ENCODE data around the gene PTMA.

The PTMA gene

DNA sequence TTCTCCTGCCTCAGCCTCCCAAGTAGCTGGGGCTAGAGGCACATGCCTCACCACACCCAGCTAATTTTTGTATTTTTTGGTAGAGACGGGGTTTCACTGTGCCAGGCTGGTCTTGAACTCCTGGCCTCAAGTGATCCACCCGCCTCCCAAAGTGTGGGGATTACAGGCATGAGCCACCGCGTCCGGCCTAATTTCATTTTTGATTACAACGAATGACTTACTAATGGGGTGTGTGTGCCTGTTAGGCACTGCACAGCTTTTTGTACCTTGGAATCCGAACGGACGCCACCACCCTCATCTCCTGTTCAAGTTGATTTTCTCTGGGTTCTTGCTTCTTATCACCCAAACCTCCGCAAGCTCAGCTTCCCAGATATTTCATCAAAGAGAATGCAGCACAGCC lies 17.2 kb downstream of the PTMA start:
- Histone ChIP-seq H3K27me3 (no peaks in the 10 kb centered on the region), H3K4me3 (ENCODE audit: low read depth in 1 of 2, low read length in 1 of 2) (no peak overlapping the region), H3K9me3 (no peaks in the 10 kb centered on the region), H3K4me1 (ENCODE audit: control insufficient read depth in 1 of 2, insufficient read depth in 1 of 2, low read depth in 1 of 2, low read length in 1 of 2) (no peaks in the 10 kb centered on the region), H3K36me3 (no peaks in the 10 kb centered on the region), H3K27ac (no peak overlapping the region)
- TF ChIP-seq, protein P1, sequence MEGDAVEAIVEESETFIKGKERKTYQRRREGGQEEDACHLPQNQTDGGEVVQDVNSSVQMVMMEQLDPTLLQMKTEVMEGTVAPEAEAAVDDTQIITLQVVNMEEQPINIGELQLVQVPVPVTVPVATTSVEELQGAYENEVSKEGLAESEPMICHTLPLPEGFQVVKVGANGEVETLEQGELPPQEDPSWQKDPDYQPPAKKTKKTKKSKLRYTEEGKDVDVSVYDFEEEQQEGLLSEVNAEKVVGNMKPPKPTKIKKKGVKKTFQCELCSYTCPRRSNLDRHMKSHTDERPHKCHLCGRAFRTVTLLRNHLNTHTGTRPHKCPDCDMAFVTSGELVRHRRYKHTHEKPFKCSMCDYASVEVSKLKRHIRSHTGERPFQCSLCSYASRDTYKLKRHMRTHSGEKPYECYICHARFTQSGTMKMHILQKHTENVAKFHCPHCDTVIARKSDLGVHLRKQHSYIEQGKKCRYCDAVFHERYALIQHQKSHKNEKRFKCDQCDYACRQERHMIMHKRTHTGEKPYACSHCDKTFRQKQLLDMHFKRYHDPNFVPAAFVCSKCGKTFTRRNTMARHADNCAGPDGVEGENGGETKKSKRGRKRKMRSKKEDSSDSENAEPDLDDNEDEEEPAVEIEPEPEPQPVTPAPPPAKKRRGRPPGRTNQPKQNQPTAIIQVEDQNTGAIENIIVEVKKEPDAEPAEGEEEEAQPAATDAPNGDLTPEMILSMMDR (IDR thresholded peaks at IDR 0.05): no peak

DNA sequence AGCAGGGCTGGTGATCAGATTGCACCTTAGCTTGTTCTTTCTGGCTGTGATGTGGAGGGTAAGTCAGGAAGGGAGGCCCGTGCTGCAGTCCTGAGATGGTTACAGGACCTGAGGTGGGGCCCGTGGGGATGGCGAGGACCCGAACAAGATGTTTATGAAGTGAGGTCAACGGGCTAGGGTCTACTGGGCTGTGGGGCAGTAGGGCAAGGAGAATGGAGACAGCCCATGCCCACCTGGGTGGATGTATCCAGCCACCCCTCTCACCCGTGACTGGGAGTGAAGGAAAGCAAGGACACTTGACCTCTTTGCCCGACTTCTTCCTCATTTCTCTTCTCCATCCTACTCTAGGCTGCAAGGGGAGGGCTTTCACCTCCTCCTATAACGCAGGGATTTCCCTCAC lies 18.0 kb downstream of the PTMA start:
- H3K36me3 ChIP-seq: no peaks in the 10 kb centered on the region
- no peaks in the 10 kb centered on the region for H3K4me1 ChIP-seq (ENCODE audit: control insufficient read depth in 1 of 2, insufficient read depth in 1 of 2, low read depth in 1 of 2, low read length in 1 of 2)
- H3K9me3 ChIP-seq: no peaks in the 10 kb centered on the region
- H3K4me3 ChIP-seq (ENCODE audit: low read depth in 1 of 2, low read length in 1 of 2): no peak overlapping the region
- no peak overlapping the region for H3K27ac ChIP-seq
- H3K27me3 ChIP-seq: no peaks in the 10 kb centered on the region
- TF ChIP-seq, protein P1 (IDR thresholded peaks at IDR 0.05): no peak

DNA sequence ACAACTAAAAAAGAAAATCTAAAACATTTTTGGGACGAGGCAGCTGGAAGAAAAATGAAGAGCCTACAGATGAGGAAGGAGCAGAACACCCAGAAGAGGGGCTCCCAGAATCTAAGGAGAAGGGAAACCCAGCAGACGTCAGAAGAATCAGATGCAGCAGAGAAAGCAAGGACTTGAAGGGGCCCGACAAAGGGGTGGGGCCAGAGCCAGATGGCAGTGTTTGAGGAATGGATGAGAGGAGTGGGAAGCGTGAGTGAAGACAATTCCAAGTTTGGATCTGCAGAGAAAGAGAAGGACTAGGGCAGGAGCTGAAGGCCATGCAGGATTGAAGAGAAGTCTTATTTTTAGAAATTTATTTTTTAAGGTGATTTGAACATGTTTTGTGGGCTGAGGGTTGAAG lies 19.3 kb downstream of the PTMA start:
- Histone ChIP-seq H3K9me3 (no peaks in the 10 kb centered on the region), H3K27ac (no peak overlapping the region), H3K27me3 (no peaks in the 10 kb centered on the region), H3K4me1 (ENCODE audit: control insufficient read depth in 1 of 2, insufficient read depth in 1 of 2, low read depth in 1 of 2, low read length in 1 of 2) (no peaks in the 10 kb centered on the region), H3K4me3 (ENCODE audit: low read depth in 1 of 2, low read length in 1 of 2) (no peak overlapping the region), H3K36me3 (peaks cover 6% of the 10 kb centered on the region)
- TF ChIP-seq, protein P1 (IDR thresholded peaks at IDR 0.05): no peak

DNA sequence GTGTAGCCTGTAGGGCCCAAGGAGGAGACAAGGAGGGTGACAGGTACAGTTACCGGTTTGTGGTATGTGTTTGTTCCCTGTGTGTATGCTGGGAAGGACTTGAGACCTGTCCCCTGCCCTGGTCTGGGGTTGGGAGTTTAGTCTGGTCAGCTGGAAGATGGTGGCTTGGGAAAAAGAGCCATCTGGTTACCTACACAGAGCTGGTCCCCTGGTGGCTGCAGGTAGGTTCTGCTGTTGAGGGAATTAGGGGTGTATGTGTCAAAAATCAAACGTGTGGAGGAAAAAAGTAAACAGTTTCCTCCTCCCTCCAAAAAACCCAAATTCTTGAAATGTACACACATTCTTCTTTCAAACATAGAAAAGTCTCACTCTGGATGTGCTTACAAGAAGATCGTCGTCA lies 24.3 kb downstream of the PTMA start:
- H3K27me3 ChIP-seq: no peaks in the 10 kb centered on the region
- TF ChIP-seq, protein P1 (IDR thresholded peaks at IDR 0.05): no peak
- H3K4me3 ChIP-seq (ENCODE audit: low read depth in 1 of 2, low read length in 1 of 2): no peak overlapping the region
- H3K4me1 ChIP-seq (ENCODE audit: control insufficient read depth in 1 of 2, insufficient read depth in 1 of 2, low read depth in 1 of 2, low read length in 1 of 2): no peaks in the 10 kb centered on the region
- no peak overlapping the region for H3K27ac ChIP-seq
- no peaks in the 10 kb centered on the region for H3K9me3 ChIP-seq
- H3K36me3 ChIP-seq: peaks cover 33% of the 10 kb centered on the region

DNA sequence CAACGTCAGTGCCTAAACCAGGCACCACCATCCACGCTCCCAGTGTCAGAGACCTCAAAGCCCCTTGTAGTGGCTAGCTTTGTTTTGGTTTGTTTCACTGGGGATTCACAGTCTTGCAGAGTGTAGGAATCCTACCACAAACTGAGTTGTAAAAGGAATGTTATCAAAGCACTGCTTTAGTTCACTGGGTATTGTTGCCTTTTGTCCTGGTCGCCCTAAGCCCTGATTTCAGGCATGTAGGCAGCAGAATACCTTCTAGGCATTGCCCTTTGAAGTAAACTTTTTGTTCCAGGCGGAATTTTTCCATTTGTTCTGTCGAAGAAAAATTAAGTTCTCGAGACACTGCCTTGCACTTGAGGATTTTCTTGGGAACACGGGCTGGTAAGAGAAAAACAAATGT lies 29.4 kb downstream of the PTMA start:
- H3K9me3 ChIP-seq: no peaks in the 10 kb centered on the region
- TF ChIP-seq, protein P1 (IDR thresholded peaks at IDR 0.05): no peak
- H3K4me1 ChIP-seq (ENCODE audit: control insufficient read depth in 1 of 2, insufficient read depth in 1 of 2, low read depth in 1 of 2, low read length in 1 of 2): no peaks in the 10 kb centered on the region
- no peaks in the 10 kb centered on the region for H3K27me3 ChIP-seq
- peaks cover 35% of the 10 kb centered on the region for H3K36me3 ChIP-seq
- H3K27ac ChIP-seq: no peak overlapping the region
- H3K4me3 ChIP-seq (ENCODE audit: low read depth in 1 of 2, low read length in 1 of 2): no peak overlapping the region
